HG02852 (cell line): Measurements from ENCODE around the gene IL1RAPL1.

Source experiments
- ATAC-seq: cut with Tn5 transposase; IDR thresholded peaks from one replicate; pipeline ENCODE4 v1.9.1; 2021; ENCODE audit warnings: mild to moderate bottlenecking, moderate library complexity; ENCODE audit not compliant: unreplicated experiment

Gene IL1RAPL1

DNA sequence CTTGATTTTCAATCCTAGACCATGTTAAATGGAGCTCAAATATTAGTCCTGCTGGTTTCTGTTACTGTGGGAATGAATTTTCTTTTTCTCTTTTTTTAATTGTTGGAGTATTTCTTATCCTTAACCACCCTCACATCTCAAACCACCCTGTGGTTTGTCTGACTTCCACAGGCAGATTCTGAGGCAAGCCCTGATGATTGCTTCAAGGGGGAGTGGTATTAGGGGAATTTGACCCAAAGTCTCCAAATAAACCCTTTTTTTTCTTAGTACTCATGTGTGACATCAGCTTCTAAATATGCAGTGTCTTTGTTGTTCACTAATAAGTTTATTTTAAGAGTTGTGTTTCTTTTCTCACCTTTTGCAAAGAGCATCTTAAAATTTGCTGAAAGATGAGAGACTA, 810.3 kb downstream of the IL1RAPL1 start:
- no peak for ATAC-seq

DNA sequence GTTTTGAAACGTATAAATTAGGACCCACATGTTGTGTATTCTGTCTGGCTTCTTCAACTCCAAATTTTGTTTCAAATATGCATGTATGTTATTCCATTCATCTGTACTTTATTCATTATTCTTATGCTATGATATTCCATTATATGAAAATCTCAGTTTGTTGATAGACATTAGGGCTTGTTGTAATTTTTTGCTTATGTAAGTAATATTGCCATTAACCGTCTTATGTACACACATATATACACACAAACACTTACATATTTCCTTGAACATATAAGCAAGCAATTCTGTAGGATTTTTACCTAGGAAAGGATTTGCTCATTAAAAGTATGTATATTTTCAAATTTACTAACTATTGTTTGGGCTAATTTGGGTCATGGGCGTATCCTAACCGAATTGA, 820.1 kb downstream of the IL1RAPL1 start:
- no peak for ATAC-seq

DNA sequence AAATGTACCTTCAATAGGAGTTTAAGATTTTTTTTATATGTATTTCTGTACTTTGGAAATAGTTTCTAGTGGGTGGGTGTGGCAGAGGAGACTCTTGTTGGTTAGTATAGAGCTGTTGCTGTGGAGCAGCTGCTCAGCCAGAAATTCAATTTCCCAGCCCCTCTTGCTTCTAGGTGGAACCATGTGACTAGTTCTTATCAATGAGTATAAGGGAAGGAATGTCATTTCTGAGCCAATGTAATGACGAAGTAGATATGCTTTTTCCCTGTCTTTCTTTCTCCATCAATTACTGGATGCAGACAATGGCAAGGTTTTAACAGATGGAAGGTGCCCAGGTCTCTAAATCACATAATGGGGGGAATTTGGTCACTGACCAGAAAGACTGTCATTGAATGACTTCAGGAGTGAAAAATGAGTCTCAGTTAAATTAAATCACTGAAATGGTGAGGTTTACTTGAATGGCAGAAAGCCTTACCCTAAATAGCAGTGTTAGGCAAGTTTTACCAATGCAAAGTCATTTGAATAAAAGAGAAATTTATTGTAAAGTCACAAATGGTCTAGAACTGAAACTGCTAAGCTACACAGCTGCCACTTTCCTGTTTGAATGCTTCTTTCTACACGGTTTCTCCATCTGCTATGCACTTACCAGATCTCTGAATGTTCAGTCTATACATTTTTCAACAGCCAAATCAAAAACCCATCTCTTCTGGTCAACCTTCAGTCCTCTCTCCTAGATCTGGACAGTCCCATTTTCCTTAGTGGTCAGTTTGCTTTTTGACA, 832.7 kb downstream of the IL1RAPL1 start:
- peak; percentile 83 for ATAC-seq

DNA sequence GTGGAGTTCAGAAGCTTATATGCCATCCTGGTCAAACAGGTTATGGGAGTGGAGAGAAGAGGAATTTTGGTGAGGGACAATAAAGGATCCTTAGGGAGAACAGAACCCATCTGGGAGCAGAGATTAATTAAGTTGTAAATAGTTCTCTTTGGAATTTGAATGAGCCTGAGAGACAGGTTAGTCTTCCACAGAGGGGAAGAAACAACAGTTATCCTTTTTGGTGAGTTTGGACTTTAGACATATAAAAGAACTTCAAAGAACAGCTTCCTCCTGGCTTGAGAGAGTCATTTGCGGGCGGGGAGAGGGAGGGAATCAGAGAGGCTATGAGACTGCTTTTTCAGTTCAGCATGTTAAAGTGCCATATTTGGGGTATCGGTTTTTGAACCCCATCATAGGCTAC, 834.8 kb downstream of the IL1RAPL1 start:
- no peak for ATAC-seq

DNA sequence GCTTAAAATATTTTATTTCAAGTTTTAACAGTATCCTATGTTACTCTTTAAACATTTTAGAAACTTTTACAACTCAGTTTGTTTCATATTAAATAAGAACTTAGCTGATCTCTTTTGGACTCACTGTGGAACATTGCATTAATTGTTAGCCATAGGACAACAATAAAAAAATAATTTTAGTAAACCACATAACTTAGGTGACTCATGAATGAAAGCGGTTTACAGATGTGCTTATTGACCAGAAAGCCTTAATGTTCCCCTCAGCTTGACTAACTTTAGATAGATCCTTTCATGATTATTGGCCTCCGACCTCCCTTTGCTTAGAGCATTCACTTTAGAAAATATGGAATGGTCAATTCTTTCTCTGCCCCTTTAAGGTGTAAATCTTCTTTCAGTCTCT, 844.6 kb downstream of the IL1RAPL1 start:
- ATAC-seq: no peak

DNA sequence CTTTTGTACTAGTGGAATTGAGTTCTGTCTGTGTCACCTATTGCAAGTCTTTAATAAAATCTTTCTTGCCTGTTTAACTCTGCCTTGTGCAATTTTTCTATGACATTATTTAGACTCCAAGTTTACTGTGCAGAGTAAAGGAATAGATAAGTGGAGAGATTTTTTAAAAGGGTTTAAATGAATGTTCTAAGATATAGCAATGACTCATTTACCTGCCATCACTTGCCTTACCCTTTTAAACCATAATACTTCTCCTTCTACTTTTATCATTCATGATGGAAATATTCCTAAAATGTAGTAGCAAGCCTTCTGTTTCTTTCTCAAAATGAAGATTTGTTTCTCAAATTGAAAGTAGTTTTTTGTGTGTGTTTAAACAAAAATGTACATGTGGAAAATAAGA, 845.3 kb downstream of the IL1RAPL1 start:
- no peak for ATAC-seq

DNA sequence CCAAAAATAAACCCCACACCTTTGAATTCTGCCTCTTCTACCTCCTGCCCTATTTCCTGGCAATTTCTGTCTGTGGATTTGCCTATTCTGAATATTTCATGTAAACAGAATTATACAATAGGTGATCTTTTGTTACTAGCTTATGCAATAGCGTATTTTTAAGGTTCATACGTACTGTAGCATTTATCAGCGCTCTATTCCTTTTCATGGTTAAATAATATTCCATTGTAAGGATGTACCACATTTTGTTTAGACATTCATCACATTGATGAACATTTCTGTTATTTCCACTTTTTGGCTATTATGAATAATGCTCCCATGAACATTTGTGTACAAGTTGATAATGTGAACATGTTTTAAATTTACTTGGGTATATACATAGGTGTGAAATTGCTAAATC, 847.7 kb downstream of the IL1RAPL1 start:
- no peak for ATAC-seq

DNA sequence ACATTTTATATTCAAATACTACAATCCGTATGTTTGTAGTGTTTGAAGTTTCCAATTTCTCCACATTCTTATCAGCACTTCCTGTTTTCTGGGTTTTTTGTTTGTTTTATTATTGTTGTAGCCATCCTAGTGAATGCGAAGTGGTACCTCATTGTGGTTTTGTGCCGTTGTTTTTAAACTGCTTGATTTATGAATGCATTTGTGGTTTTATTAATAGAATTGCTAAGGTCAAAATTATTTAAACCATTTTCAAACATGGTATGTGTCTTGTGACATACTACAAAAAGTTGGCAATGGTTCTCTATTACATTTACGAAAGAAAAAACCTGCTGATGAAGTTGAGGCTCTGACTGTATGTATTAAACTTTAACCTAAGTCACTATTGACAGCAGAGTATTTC, 848.1 kb downstream of the IL1RAPL1 start:
- no peak for ATAC-seq

DNA sequence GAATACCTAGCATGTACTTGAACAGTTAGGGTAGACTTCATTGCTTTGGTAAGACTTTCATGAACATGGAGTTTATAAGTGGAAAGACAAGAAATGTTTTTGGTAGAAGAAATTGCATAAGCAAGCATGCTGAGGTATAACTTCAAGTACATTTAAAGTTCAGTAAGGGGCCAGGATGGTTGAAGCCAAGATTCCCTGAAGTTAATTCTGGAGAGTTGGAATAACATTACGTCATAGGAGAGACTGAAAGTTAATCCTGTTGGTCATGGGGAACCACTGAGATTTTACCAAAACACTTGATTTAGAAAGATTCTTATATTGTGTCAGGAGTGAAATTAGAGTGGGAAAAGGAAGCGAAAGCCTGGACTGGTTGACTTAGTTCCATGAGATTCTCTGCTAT, 860.6 kb downstream of the IL1RAPL1 start:
- ATAC-seq: no peak

DNA sequence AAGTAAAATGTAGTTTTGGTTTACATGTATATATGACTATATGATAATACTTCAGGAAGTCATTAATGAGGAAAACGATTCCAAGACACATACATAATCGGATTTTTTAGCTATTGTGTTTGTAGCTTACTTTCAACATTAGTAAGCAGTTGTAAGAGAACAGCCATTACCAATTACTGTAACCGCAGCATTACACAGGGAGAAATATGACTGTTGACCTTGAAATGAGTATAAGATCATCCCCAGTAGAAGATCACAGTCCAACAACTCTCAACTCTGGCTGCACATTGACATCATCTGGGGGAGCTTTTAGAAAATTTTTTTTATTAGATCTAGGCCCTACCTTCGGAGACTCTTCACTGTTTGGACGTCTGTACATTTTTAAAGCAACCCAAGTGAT, 866.1 kb downstream of the IL1RAPL1 start:
- peak; percentile 86 for ATAC-seq

DNA sequence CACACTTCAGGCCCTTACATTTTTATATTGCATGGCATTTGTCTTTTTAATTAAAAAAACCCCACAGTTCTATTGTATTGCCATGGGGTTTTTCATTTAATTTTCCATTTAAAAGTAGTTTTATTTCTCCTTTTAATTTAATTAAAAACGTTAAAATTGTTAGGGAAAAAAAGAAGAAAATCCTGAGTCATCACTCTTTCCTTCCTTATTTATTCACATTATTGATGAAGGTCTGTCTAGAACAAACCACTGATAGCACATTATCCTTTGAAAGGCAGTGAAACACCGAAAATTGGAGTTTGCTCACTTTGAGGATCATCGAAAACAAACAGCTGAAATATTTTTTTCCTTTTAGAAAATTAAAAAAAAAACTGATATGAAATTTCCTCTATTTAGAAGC, 868.5 kb downstream of the IL1RAPL1 start:
- no peak for ATAC-seq

DNA sequence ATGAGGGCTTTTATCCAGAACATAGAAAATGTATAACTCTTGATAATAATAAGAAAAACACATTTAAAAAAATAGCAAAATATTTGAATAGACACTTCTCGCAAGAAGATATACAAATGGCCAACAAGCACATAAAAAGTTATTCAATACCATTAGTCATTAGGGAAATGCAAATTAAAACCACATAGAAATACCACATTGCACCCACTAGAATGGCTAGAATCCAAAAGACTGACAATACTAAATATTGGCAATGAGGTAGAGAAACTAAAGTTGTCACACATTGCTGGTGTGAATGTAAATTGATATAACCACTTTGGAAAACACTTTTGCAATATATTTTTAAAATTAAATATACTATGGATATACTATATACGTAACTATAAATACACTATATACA, 873.8 kb downstream of the IL1RAPL1 start:
- no peak for ATAC-seq

DNA sequence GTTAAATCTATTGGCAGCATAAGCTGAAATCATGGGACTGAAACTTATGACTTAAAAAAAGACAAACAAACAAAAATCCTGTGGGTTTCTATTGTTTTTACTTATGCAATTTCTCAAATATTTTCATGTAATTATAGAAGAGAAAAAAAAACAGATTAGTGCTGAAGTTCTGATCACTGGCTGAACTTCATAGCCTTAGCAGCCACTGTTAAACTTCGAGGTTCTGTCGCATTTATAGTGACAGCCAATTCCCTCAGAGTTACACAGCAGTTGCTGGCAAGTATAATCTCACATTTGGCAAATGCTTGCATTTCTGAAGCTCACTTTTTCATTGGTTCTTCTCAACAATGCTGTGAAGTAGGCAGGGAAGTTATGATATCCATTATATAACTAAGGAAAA, 879.2 kb downstream of the IL1RAPL1 start:
- no peak for ATAC-seq

DNA sequence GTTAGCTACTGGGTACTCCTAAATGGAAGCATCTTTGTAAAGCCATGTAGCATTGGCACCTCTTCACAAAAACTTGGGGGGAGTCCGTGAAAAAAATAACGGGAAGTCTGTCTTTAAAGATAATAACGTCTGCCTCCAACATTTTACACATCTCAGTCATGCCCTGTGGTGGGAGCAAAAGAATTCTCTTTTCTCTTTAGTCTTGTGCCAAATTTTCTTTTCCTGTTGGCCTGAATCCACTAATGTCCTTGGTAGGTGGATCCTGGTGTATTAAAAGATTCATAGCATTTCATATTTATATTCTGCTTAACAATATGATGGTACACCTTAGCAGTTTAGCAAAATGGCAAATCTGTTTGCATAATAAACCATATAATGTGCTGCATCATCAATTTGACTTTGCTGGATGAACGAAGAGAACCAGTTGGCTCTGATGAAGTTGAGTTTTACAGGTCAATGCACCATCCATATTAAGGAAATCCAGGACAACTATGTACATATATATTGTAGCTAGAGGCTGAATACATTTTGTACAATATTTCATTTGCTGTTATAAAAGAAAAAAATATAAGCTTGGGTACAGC, 881.8 kb downstream of the IL1RAPL1 start:
- ATAC-seq: no peak

DNA sequence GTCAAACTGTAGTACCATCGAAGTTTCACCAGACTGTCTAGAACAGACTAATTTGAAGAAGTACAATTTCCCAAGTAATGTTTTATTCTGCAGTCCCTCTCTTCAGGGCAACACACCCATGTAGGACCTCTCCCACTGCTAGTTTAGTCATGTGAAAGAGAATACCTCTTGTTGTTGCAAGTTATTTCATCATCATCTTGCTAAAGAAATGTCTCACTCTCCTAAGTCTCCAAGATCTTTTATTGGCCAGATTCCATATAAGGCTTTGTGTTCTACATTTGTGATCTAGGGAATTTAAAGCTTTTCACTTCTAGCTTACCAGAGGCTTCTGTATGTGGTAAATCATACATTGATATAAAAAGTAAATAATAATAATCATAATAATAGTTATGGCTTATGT, 882.8 kb downstream of the IL1RAPL1 start:
- ATAC-seq: no peak

DNA sequence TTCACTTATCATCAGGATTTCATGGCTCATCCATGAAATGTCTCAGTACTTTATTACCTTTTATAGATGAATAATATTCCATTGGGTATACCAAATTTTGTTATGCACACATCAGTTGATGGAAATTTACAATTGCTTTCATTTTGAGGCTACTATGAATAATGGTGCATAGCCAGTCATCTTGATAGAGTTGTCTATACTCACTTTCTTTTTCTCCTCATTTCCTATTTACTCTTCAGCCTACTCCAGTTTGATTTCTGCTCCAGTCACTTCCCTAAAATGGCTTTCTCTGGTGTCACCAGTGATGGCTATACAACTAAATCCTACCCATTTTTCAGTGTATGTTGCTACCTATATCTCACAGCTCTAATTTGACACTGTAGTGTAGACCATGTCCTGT, 884.6 kb downstream of the IL1RAPL1 start:
- ATAC-seq: peak; percentile 80

DNA sequence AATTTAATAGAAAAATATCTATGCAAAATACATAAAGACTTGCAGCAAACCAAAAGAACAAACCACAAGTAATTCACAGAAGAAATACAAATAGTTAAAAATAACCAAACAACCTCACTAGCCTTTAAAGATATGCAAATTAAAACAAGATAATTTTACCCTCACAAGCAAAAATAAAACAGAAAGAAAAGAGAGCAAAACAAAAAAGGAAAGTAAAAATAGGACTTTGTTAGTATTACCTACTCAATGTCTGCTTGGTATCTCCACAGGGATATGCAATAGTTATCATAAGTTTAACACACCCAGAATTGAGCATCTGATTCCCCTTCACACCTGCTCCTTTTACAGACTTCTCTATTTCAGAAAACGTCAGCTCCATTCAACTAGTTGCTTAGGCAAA, 890.6 kb downstream of the IL1RAPL1 start:
- ATAC-seq: peak; percentile 37

DNA sequence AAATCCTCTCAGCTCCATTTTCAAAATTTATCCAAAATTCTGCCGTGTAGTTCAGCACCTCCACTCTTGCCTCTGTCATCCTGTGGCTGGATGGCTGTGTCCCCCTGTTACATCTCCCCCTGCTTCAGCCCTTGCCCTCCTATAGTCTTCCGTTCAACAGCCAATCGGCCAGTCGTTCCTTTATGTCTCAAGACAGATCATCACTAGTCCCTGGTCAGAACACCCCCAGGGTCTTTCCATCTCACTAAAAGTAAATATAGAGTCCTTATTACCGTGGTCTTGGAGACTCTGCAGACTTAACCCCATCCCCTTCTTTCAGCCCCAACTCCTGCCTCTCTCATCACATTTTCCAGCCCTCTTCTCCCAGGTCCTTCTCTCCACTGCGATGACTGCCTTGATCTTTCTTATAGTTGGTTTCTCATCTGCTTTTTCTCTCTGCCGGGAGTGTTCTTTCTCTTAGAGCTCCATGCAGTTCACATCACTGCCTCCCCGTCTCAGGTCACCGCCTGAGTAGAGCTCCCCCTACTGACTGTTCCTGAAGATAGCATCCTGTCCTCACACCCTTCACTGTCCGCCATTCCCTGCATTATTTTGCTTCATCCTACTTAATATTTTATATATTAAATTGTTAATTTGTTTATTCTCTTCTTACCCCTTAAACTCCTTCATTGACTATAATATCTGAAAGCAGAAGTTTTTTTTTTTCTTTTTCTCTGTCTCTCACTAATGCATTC, 891.3 kb downstream of the IL1RAPL1 start:
- ATAC-seq: peak; percentile 90

DNA sequence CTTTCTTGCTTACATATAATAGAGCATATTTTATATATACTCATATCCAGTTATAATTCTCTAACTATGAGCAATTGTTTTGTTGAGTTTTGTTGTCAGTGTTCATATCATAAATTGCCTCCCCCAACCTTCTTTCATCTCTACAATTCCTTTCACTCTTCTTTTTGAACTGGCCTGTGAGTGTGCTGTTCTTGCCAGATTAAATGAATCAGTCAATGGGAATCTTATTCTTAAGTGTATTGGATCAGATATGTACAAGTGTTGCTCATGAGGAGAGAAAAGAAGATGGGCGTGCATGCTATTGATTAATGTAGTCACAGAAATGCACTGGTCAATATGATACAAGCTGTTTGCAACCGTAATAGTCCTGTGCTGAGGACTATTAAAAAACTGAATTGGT, 900.0 kb downstream of the IL1RAPL1 start:
- no peak for ATAC-seq

DNA sequence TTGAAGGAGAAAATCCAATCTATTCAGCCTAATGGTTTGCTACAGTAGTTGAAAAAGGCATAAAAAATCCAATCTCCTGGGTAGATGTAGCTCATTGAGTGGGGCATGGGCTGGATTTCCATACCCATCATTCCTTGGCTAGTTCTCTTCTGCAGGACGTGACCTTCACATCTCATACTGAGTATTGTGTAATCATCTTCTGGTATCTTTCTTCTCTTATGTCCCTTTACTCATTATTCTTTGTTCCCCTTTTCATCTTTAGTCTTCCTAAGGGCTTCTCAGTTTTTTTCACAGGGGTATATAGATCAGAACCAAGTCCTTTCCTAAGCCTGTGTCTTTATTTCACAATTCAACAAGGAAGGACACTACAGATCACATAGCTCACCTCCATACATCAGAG, 900.5 kb downstream of the IL1RAPL1 start:
- no peak for ATAC-seq

DNA sequence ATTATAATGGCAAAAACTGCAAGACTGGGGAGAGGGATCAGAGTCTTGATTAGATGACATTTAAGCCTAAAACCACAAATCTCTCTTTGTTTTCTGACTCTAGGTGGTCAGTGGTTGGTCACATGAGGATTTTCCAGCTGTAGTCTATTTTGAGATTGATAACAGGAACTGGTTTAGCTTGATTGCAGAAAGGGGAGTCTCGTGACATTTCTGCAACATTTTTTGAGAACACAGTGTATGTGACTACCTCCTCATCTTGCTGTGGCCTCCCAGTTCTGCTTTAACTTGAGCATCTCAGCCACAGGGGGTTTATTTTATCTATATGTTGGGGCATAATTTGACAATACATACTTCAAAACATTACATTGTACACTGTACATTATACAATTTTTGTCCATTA, 901.7 kb downstream of the IL1RAPL1 start:
- peak; percentile 43 for ATAC-seq

DNA sequence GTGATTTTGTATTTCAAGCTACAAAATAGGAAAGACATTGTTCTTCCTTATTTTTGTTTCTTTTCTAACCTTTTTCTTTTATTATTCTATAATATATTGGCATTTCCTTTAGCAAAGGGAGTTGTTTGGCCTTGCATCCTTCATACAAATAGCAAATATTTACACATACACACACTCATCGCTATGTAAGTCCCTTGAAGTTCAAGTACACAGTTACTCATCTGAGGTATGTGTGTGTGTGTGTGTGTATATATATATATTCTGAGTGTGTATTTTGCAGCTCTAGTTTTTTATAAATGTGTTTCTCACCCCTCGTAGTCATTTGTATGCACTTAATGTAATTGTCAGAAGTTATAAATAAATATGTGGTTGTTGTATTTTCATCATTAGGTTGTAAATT, 903.4 kb downstream of the IL1RAPL1 start:
- ATAC-seq: no peak
